IMR-90 (cell line): ENCODE measurements around the gene LAMC2. TPM values are rescaled to one million over a fixed set of nuclear protein-coding genes. Genes with fewer than 3 reads are reported as not detected.

Experiments
- ATAC-seq: fragments of 200-7000 bp; cut with Tn5 transposase; 2 replicates; pipeline ENCODE4 v1.9.1; 2020; ENCODE audit warnings: low read depth, mild to moderate bottlenecking, moderate library complexity
- BruUV-seq: library from RNA; stranded (reverse); fragments of 400-500 nt; replicated peaks from 2 replicates; lab custom pipeline; 2021; lab: Mats Ljungman, UMichigan
- CTCF ChIA-PET: fragments of 300-600 bp; formaldehyde crosslinking; extraction: SDS; loops from one replicate; lab custom pipeline; 2021; ENCODE audit warnings: antibody characterized with exemption; lab: Yijun Ruan, JAX
- POLR2A ChIA-PET: fragments of 300-600 bp; sonication (Branson Sonifier 250); formaldehyde crosslinking; loops from one replicate; lab custom pipeline; 2022; ENCODE audit warnings: antibody characterized with exemption; ENCODE audit not compliant: unreplicated experiment; lab: Charles Lee
- DNase-seq: peaks from one replicate; pipeline ENCODE4 v3.0.0; 2013
- H2AFZ ChIP-seq: replicated peaks from 2 replicates; pipeline ENCODE3; 2013; ENCODE audit warnings: low read length, mild to moderate bottlenecking; ENCODE audit not compliant: poor library complexity
- H2AK5ac ChIP-seq: 2 replicates; pipeline ENCODE4 v1.6.1; 2013; ENCODE audit warnings: low read depth, low read length, inconsistent platforms
- H2AK9ac ChIP-seq: replicated peaks from 2 replicates; pipeline ENCODE3; 2013; ENCODE audit warnings: mild to moderate bottlenecking, low read depth, low read length, moderate library complexity; ENCODE audit not compliant: poor library complexity
- H2BK120ac ChIP-seq: 2 replicates; pipeline ENCODE4 v1.6.1; 2013; ENCODE audit warnings: low read depth, low read length, inconsistent platforms
- H2BK15ac ChIP-seq: 3 replicates; pipeline ENCODE4 v1.6.1; 2013; ENCODE audit warnings: low read depth, low read length, inconsistent platforms
- H2BK20ac ChIP-seq: 2 replicates; pipeline ENCODE4 v1.6.1; 2013; ENCODE audit warnings: low read depth, mild to moderate bottlenecking, inconsistent platforms, low read length, moderate library complexity
- H2BK5ac ChIP-seq: 2 replicates; pipeline ENCODE4 v1.6.1; 2013; ENCODE audit warnings: mild to moderate bottlenecking, low read depth, low read length, inconsistent platforms; ENCODE audit not compliant: poor library complexity, severe bottlenecking
- H3K14ac ChIP-seq: replicated peaks from 2 replicates; pipeline ENCODE4 v1.6.1; 2013; ENCODE audit warnings: low read depth, low read length, inconsistent platforms
- H3K18ac ChIP-seq: 2 replicates; pipeline ENCODE4 v1.6.1; 2013; ENCODE audit warnings: low read depth, low read length, control low read depth
- H3K23ac ChIP-seq: 2 replicates; pipeline ENCODE4 v1.6.1; 2013; ENCODE audit warnings: low read depth, low read length, inconsistent platforms
- H3K27ac ChIP-seq: 2 replicates; pipeline ENCODE4 v1.5.1; 2013; ENCODE audit warnings: mild to moderate bottlenecking, control low read depth, low read length; ENCODE audit not compliant: insufficient read depth
- H3K27me3 ChIP-seq: 2 replicates; pipeline ENCODE4 v1.6.1; 2013; ENCODE audit warnings: low read length; ENCODE audit not compliant: control insufficient read depth, insufficient read depth
- H3K36me3 ChIP-seq: 2 replicates; pipeline ENCODE4 v1.6.1; 2013; ENCODE audit warnings: low read length, mixed read lengths; ENCODE audit not compliant: control insufficient read depth, insufficient read depth
- H3K4ac ChIP-seq: 2 replicates; pipeline ENCODE4 v1.6.1; 2013; ENCODE audit warnings: low read depth, low read length, inconsistent platforms
- H3K4me1 ChIP-seq: 2 replicates; pipeline ENCODE4 v1.6.1; 2013; ENCODE audit warnings: low read length, mixed read lengths; ENCODE audit not compliant: control insufficient read depth, insufficient read depth
- H3K4me2 ChIP-seq: 2 replicates; pipeline ENCODE4 v1.6.1; 2013; ENCODE audit warnings: low read depth, mild to moderate bottlenecking, control low read depth, low read length, moderate library complexity
- H3K4me3 ChIP-seq: 2 replicates; pipeline ENCODE4 v1.5.1; 2013; ENCODE audit warnings: low read depth, mild to moderate bottlenecking, control low read depth, low read length, moderate library complexity; ENCODE audit not compliant: insufficient read depth
- H3K56ac ChIP-seq: 2 replicates; pipeline ENCODE4 v1.6.1; 2013; ENCODE audit warnings: low read length, inconsistent platforms; ENCODE audit not compliant: insufficient read depth; ENCODE audit errors: extremely low read depth
- H3K79me1 ChIP-seq, 2 experiments: 2 replicates each; pipeline ENCODE4 v1.6.1; 2013; ENCODE audit warnings: low read length in 2 of 2, inconsistent platforms in 1 of 2, low read depth in 1 of 2
- H3K9ac ChIP-seq: 2 replicates; pipeline ENCODE4 v1.6.1; 2013; ENCODE audit warnings: low read depth, low read length, control low read depth
- H3K9me1 ChIP-seq: 2 replicates; pipeline ENCODE4 v1.6.1; 2013; ENCODE audit warnings: low read length, inconsistent platforms; ENCODE audit not compliant: insufficient read depth
- H3K9me3 ChIP-seq: 2 replicates; pipeline ENCODE4 v1.6.1; 2013; ENCODE audit warnings: low read length; ENCODE audit not compliant: control insufficient read depth, insufficient read depth
- H4K20me1 ChIP-seq: 2 replicates; pipeline ENCODE4 v1.6.1; 2013; ENCODE audit warnings: low read length, inconsistent platforms; ENCODE audit not compliant: insufficient read depth
- H4K5ac ChIP-seq: 2 replicates; pipeline ENCODE4 v1.6.1; 2013; ENCODE audit warnings: mild to moderate bottlenecking, low read depth, low read length, control low read depth
- H4K8ac ChIP-seq, 2 experiments: 2 replicates each; pipeline ENCODE4 v1.6.1; 2013; ENCODE audit warnings: low read depth in 2 of 2, low read length in 2 of 2, control low read depth in 1 of 2, inconsistent platforms in 1 of 2
- H4K91ac ChIP-seq: 2 replicates; pipeline ENCODE4 v1.6.1; 2013; ENCODE audit warnings: low read depth, low read length, inconsistent platforms; ENCODE audit not compliant: insufficient read depth
- ELK1 ChIP-seq: fragments of 150-350 bp; IDR thresholded peaks from 2 replicates; pipeline ENCODE4 v1.6.1; 2016; ENCODE audit warnings: low read depth, mild to moderate bottlenecking, low read length, moderate library complexity, borderline replicate concordance
- WGBS, 2 experiments: methylation state at CpG; one replicate each; pipeline versions ENCODE4 v1.1.5 to v1.1.7; 2013; ENCODE audit warnings: missing lambda C conversion rate in 2 of 2; ENCODE audit not compliant: insufficient read length in 1 of 2; ENCODE audit errors: extremely low coverage in 2 of 2; 5-methylcytosine and 5-hydroxymethylcytosine counted together
- dilution Hi-C: fragments of 300-500 bp; cut with HindIII; formaldehyde crosslinking; loops from one replicate; pipeline ENCODE4 v1.14.3; 2018; ENCODE audit warnings: low sequenced_read_pairs; ENCODE audit not compliant: unreplicated experiment
- in situ Hi-C: fragments of 300-500 bp; cut with MboI; formaldehyde crosslinking; loops from 3 replicates; pipeline ENCODE4 v1.14.3; 2019; ENCODE audit warnings: low sequenced_read_pairs, inconsistent platforms, mixed read lengths
- intact Hi-C: fragments of 100-400 bp; cut with micrococcal nuclease; formaldehyde crosslinking; loops from 2 replicates; pipeline ENCODE4 v1.10.0; 2022
- polyA plus RNA-seq, 3 experiments: library from polyadenylated mRNA; depleted of rRNA; stranded (reverse); fragments of >200 nt; gene quantifications; 2 replicates each; pipeline ENCODE4 v1.2.3, GENCODE V29; 2012; ENCODE audit warnings: low replicate concordance in 1 of 3
- total RNA-seq: library from RNA; depleted of rRNA; stranded (reverse); fragments of >200 nt; gene quantifications from 2 replicates; pipeline ENCODE4 v1.2.3, GENCODE V29; 2012

The LAMC2 gene
- total and polyA plus RNA-seq, 2 of the 4 experiments (the other 2 are of a cell fraction): 2.3 to 2.8 TPM

- peaks cover 7 to 30% of the 10 kb centered on the region in 2 experiments; a peak in 2 of 4 replicates for H3K79me1 ChIP-seq
- no CpG with 5 or more reads among the region's 3 CpGs for WGBS, 2 experiments
- no peaks in the 10 kb centered on the region for H4K20me1 ChIP-seq
- ChIA-PET CTCF (interaction anchor here (2.2 kb wide), 1 partner anchor 90 kb away, joined by 7 read pairs; no protein-coding TSS in a partner anchor), POLR2A (no interaction called here)
- intact Hi-C loops: loop anchor here (5.0 kb wide), 2 partner anchors 93 to 133 kb away; no protein-coding TSS in a partner anchor
- no peak overlapping the region for H2AFZ ChIP-seq
- no peak overlapping the region for H4K5ac ChIP-seq
- H3K9ac ChIP-seq: no peak overlapping the region
- H3K4ac ChIP-seq: 0 out of 2 replicates have a peak overlapping the region, but pooled peaks have one; percentile 19
- H3K9me1 ChIP-seq: peaks cover 27% of the 10 kb centered on the region
- H2BK15ac ChIP-seq: no peak overlapping the region
- no peak overlapping the region; the same call in 1 of the 2 replicates for H3K14ac ChIP-seq
- H2BK5ac ChIP-seq: no peak overlapping the region
- H4K91ac ChIP-seq: no peak overlapping the region
- H3K4me3 ChIP-seq: no peak overlapping the region
- in situ Hi-C loops: no loop called here
- H2BK20ac ChIP-seq: no peak overlapping the region
- no peak overlapping the region for H2BK120ac ChIP-seq
- H3K4me1 ChIP-seq: peaks cover 5% of the 10 kb centered on the region; the same call in 1 of the 2 replicates
- no peak overlapping the region; a peak in 1 of 4 replicates for H4K8ac ChIP-seq
- dilution Hi-C loops: no loop called here
- H3K56ac ChIP-seq: no peak overlapping the region; the same call in 1 of the 2 replicates
- DNase-seq (no peak), ATAC-seq (no peak)
- H3K36me3 ChIP-seq: peaks cover 34% of the 10 kb centered on the region
- no peak overlapping the region for H3K27ac ChIP-seq
- H2AK5ac ChIP-seq: no peak overlapping the region
- no peak overlapping the region for H2AK9ac ChIP-seq
- H3K23ac ChIP-seq: peak overlapping the region; percentile 34; the same call in 1 of the 2 replicates
- H3K4me2 ChIP-seq: no peak overlapping the region
- no peak for TF ChIP-seq ELK1
- H3K27me3 ChIP-seq: no peaks in the 10 kb centered on the region
- no peak overlapping the region for H3K18ac ChIP-seq
- H3K9me3 ChIP-seq: no peaks in the 10 kb centered on the region
- no TSS peak for BruUV-seq
Observed at GRCh38 chr1:183144752-183145151, 41.3 kb upstream of the LAMC2 start.
